Osteocyte (in vitro differentiated cells): ENCODE results near the gene NCOR1. TPM values are rescaled to one million over a fixed set of nuclear protein-coding genes. Genes with fewer than 3 reads are reported as not detected.
"Not testable (repeated sequence)": the region's sequence is repeated elsewhere in the genome, so short reads cannot be mapped to it uniquely, and the experiment has no call there.

Source experiments
- DNase-seq: peaks from one replicate; pipeline ENCODE4 v3.0.0; 2021; ENCODE audit warnings: mixed read lengths; ENCODE audit not compliant: unreplicated experiment; ENCODE audit errors: extremely low spot score
- H3K27ac Mint-ChIP-seq: one replicate; pipeline ENCODE4 v1.8.0; 2021; ENCODE audit warnings: mild to moderate bottlenecking, mixed read lengths; ENCODE audit not compliant: unreplicated experiment
- H3K27me3 Mint-ChIP-seq: one replicate; pipeline ENCODE4 v1.8.0; 2021; ENCODE audit warnings: mixed read lengths; ENCODE audit not compliant: unreplicated experiment
- H3K36me3 Mint-ChIP-seq: one replicate; pipeline ENCODE4 v1.8.0; 2021; ENCODE audit warnings: mixed read lengths; ENCODE audit not compliant: unreplicated experiment
- H3K4me1 Mint-ChIP-seq: one replicate; pipeline ENCODE4 v1.8.0; 2021; ENCODE audit warnings: mixed read lengths; ENCODE audit not compliant: unreplicated experiment
- H3K4me3 Mint-ChIP-seq: one replicate; pipeline ENCODE4 v1.8.0; 2021; ENCODE audit warnings: mild to moderate bottlenecking, moderate library complexity, mixed read lengths; ENCODE audit not compliant: unreplicated experiment
- H3K9me3 Mint-ChIP-seq: one replicate; pipeline ENCODE4 v1.8.0; 2021; ENCODE audit warnings: mixed read lengths; ENCODE audit not compliant: unreplicated experiment
- CTCF ChIP-seq: fragments of 200-600 bp; sonication (generic); IDR thresholded peaks from 2 replicates; pipeline ENCODE4 v1.5.0; 2021; ENCODE audit warnings: antibody characterized with exemption, mild to moderate bottlenecking, moderate library complexity
- total RNA-seq: library from RNA; stranded (reverse); gene quantifications from 2 replicates; pipeline ENCODE4 v1.2.1, GENCODE V29; 2021

NCOR1 gene
- total RNA-seq, 1 donor from 2014 or later = 132 TPM

GRCh38 chr17:16215002-16215272 lies 397 bp downstream of the NCOR1 start:
- H3K36me3 Mint-ChIP-seq = no peaks in the 10 kb centered on the region
- H3K9me3 Mint-ChIP-seq = no peaks in the 10 kb centered on the region
- H3K4me1 Mint-ChIP-seq = peaks cover 48% of the 10 kb centered on the region
- H3K27me3 Mint-ChIP-seq = no peaks in the 10 kb centered on the region
- peak overlapping the region; percentile 86 for H3K27ac Mint-ChIP-seq
- peak overlapping the region; percentile 89 for H3K4me3 Mint-ChIP-seq
- peak; percentile 87 for DNase-seq
- TF ChIP-seq CTCF = no peak

GRCh38 chr17:16214190-16215001 lies 938 bp downstream of the NCOR1 start:
- no peak for DNase-seq
- no peak for TF ChIP-seq CTCF
- H3K27me3 Mint-ChIP-seq = no peaks in the 10 kb centered on the region
- H3K36me3 Mint-ChIP-seq = no peaks in the 10 kb centered on the region
- H3K9me3 Mint-ChIP-seq = no peaks in the 10 kb centered on the region
- peak overlapping the region; percentile 89 for H3K4me3 Mint-ChIP-seq
- H3K27ac Mint-ChIP-seq = peak overlapping the region; percentile 86
- H3K4me1 Mint-ChIP-seq = peaks cover 48% of the 10 kb centered on the region

- H3K4me1 Mint-ChIP-seq = peaks cover 50% of the 10 kb centered on the region
- no peaks in the 10 kb centered on the region for H3K27me3 Mint-ChIP-seq
- H3K9me3 Mint-ChIP-seq = no peaks in the 10 kb centered on the region
- no peak overlapping the region for H3K4me3 Mint-ChIP-seq
- no peak for DNase-seq
- TF ChIP-seq CTCF = no peak
- H3K27ac Mint-ChIP-seq = no peak overlapping the region
- no peaks in the 10 kb centered on the region for H3K36me3 Mint-ChIP-seq
Measured at GRCh38 chr17:16212793-16213192, 2.5 kb downstream of the NCOR1 start.

- H3K4me3 Mint-ChIP-seq = no peak overlapping the region
Measured at GRCh38 chr17:16211590-16211989, 3.7 kb downstream of the NCOR1 start.

GRCh38 chr17:16204763-16205162 lies 10.6 kb downstream of the NCOR1 start:
- not testable (repeated sequence) for H3K4me3 Mint-ChIP-seq, H3K27me3 Mint-ChIP-seq, H3K27ac Mint-ChIP-seq, DNase-seq, H3K9me3 Mint-ChIP-seq, H3K36me3 Mint-ChIP-seq
- peaks cover 47% of the 10 kb centered on the region for H3K4me1 Mint-ChIP-seq

More at GRCh38 chr17:16211590-16211989, 3.7 kb downstream of the NCOR1 start:
- H3K27me3 Mint-ChIP-seq = no peaks in the 10 kb centered on the region
- DNase-seq = no peak
- H3K27ac Mint-ChIP-seq = peak overlapping the region; percentile 41
- no peaks in the 10 kb centered on the region for H3K36me3 Mint-ChIP-seq
- H3K4me1 Mint-ChIP-seq = peaks cover 48% of the 10 kb centered on the region
- no peak for TF ChIP-seq CTCF
- no peaks in the 10 kb centered on the region for H3K9me3 Mint-ChIP-seq

GRCh38 chr17:16202554-16203500 lies 12.5 kb downstream of the NCOR1 start:
- not testable (repeated sequence) for H3K4me3 Mint-ChIP-seq, H3K27me3 Mint-ChIP-seq, DNase-seq, H3K36me3 Mint-ChIP-seq, H3K9me3 Mint-ChIP-seq
- Mint-ChIP-seq H3K27ac (peak overlapping the region; percentile 47), H3K4me1 (peaks cover 51% of the 10 kb centered on the region)

GRCh38 chr17:16201693-16202131 lies 13.6 kb downstream of the NCOR1 start:
- H3K9me3 Mint-ChIP-seq, H3K36me3 Mint-ChIP-seq: not testable (repeated sequence)

More at GRCh38 chr17:16201693-16202131, 13.6 kb downstream of the NCOR1 start:
- H3K4me3 Mint-ChIP-seq, H3K27ac Mint-ChIP-seq, DNase-seq, H3K27me3 Mint-ChIP-seq: not testable (repeated sequence)
- H3K4me1 Mint-ChIP-seq = peaks cover 46% of the 10 kb centered on the region
